Kidney capillary endothelial cell (primary cell): Measurements from ENCODE around the gene CFAP77.

Experiments
- DNase-seq: peaks from one replicate; pipeline ENCODE4 v3.0.0-alpha.2; 2018; ENCODE audit warnings: low spot score

CFAP77 gene

GRCh38 chr9:132517815-132518550 lies 108.0 kb downstream of the CFAP77 start:
- no peak for DNase-seq

GRCh38 chr9:132518626-132519025 lies 108.6 kb downstream of the CFAP77 start:
- DNase-seq = no peak

DNA sequence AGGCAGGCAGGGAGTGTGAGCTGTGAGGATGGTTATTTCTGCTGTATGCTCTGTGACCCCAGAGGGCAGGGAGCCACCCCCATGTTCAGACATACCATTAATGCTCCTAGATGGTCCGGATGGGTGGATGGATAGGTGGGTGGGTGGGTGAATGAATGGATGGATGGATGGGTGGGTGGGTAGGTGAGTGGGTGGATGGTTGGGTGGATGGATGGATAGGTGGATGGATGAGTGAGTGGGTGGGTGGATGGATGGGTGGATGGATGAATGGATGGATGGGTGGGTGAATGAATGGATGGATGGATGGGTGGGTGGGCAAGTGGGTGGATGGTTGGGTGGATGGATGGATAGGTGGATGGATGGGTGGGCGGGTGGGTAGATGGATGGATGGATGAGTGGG lies 109.0 kb downstream of the CFAP77 start:
- no peak for DNase-seq

- DNase-seq = no peak
Observed at GRCh38 chr9:132520612-132521011, 110.6 kb downstream of the CFAP77 start.

GRCh38 chr9:132525308-132526023 lies 115.5 kb downstream of the CFAP77 start:
- DNase-seq = no peak

DNA sequence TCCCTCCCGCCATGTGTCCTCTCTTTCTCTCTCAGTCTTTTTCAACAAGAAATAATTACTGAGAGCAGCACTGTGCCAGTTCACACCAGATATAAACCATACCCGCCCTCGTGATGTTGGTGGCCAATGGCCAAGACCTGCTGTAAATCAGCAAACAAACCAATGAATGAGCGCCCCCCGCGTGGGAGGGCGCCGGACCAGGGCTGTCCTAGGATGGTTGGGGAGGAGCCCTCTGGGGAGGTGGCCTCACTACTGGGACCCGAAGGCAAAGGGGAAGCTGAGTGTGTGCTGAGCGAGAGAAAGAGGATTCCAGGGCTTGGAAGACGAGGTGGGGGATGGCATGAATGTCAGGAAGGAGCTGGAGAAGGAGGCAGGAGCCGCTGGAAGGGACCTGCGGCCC lies 121.2 kb downstream of the CFAP77 start:
- DNase-seq = no peak

GRCh38 chr9:132531710-132532570 lies 121.9 kb downstream of the CFAP77 start:
- no peak for DNase-seq

DNA sequence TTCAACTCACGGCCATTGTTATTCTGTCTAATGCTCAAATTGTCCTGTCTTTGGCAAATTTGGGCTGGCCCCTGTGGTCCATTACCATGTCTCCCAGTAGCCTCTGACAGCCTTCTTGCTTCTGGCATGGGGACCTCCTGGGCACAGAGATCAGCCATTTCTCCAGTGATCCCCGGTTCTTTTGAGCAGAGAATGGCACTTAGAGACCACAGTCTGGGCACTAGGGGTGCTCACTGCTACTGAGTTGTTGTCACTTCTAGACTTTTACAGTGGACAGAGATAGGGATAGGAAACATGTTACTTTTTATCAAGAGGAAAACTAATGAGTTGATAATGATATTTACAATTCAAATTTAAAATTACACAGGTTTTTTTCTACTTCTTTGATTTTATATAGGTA lies 124.8 kb downstream of the CFAP77 start:
- no peak for DNase-seq

DNA sequence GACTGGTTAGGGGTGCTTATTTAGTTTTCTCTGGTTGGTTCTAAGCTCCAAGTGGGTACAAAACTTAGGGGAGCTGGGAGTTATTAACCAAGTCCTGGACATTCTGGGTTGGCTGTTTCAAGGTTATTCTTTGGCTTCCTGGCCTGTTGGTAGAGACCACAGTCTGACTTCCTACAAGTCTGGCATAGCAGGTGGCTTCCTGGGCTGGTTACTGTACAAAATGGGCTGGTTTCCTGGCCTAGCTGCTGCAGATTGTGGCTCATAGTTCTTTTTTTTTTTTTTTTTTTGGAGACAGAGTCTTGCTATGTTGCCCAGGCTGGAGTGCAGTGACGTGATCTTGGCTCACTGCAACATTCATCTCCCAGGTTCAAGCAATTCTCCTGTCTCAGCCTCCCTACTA lies 126.1 kb downstream of the CFAP77 start:
- DNase-seq = no peak

DNA sequence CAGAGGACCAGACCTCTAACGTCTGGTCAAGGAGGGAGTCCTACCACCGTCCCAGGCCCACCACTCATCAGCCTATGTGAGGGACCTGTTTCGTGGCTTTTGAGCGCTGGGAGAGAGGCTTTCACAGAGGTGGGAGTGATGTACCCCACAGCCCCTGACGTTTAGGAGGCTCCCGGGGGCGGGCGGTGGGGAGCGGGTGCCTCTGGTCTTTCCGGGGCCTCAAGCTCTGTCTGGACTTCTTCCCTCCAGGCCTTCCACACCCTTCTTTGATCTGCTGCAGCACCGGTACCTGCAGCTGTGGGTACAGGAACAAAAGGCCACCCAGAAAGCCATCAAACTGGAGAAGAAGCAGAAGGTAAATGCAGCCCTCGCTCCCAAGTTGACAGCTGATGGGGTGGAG lies 127.3 kb downstream of the CFAP77 start:
- no peak for DNase-seq

GRCh38 chr9:132538071-132538470 lies 128.1 kb downstream of the CFAP77 start:
- no peak for DNase-seq

- no peak for DNase-seq
Observed at GRCh38 chr9:132539096-132539495, 129.1 kb downstream of the CFAP77 start.

GRCh38 chr9:132541051-132541450 lies 131.0 kb downstream of the CFAP77 start:
- no peak for DNase-seq

- DNase-seq = no peak
Observed at GRCh38 chr9:132541870-132542830, 132.1 kb downstream of the CFAP77 start.

- DNase-seq = no peak
Observed at GRCh38 chr9:132543251-132543650, 133.2 kb downstream of the CFAP77 start.

GRCh38 chr9:132543960-132544359 lies 133.9 kb downstream of the CFAP77 start:
- no peak for DNase-seq

DNA sequence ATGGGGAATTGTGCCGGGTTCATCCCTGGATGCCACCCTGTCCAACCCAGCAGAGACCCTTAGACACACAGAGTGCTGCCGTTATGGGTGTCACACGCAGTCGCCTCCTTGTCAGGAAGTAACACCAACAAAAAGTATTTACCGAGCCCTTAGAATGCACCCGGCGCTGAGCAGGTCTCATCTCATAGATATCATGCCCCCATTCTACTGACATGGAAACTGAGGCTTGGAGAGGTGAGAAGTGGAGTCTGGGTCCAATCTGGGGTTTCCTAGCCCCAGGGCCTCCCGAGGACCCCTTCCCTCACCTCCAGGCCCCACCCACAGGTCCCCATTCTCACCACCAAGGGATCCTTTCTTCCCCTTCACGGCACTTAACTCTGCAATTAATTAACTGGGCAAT lies 135.6 kb downstream of the CFAP77 start:
- no peak for DNase-seq

- DNase-seq = no peak
Observed at GRCh38 chr9:132546148-132547051, 136.4 kb downstream of the CFAP77 start.

DNA sequence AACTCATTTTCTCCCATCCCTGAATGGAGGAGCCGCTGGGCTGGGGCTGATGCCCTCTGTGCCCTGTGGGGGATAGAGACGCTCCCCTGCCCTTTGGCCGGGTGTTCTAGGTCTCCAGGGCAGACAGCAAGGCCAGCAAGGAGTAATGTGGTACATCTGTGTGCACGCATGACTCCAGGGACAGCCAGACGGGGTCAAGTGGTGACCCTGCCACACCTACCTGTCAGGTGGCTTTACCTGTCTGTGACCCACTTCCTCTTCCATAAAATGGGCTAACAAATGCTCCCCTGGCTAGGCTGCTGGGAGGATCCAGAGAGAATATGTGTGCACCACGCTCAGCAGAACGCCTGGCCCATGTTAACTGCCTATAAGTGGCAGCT lies 137.0 kb downstream of the CFAP77 start:
- no peak for DNase-seq

DNA sequence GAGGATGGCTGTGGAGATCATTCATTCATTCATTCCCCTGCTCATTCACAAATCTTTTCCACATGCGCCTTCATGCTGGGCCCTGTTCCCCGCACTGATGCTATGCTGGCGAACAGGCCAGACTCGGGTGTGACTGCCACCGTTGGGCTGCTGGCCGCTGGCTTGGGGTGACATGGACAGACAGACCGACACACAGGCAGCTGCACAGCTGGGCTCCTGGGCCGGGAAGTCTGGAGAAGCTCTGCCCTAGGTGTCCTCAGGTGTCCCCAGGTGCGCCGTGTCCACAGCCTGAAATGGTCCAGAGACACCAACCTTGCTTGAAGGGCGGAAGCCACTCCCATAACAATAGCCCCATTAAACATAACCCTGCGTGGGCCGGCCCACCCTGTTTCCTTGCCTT lies 137.4 kb downstream of the CFAP77 start:
- no peak for DNase-seq
